ENCODE measurements around the gene SYK. TPM values are rescaled to one million over a fixed set of nuclear protein-coding genes. Genes with fewer than 3 reads are reported as not detected.

SYK gene
- total RNA-seq, 1 experiment from 2014 or later: 5.3 TPM

DNA sequence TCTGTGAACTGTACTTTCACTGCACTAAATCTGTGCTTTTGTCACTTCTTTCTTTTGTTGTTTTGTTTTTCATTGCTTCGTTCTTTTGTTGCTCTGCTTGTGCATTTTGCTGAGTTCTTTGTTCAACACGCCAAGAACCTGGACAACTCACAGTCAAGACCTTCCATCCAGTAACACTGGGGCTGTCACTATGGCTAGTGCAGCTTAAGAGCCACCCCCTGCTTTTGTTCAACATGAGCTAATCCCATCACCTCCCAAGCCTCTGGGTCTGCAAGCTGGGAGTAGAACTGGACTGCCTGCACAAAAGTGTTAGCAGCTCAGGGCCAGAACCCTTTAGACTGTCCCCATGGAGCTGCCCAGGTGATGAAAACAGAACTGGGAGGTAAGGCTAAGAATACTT is 143.7 kb downstream of the SYK start:
- Mint-ChIP-seq H3K27ac (ENCODE audit: unreplicated experiment) (no peak overlapping the region), H3K27me3 (ENCODE audit: insufficient read depth, unreplicated experiment) (no peaks in the 10 kb centered on the region), H3K9me3 (ENCODE audit: unreplicated experiment) (no peaks in the 10 kb centered on the region), H3K36me3 (ENCODE audit: insufficient read depth, unreplicated experiment) (no peaks in the 10 kb centered on the region), H3K4me1 (ENCODE audit: low read depth, unreplicated experiment) (peaks cover 7% of the 10 kb centered on the region), H3K4me3 (ENCODE audit: unreplicated experiment) (no peak overlapping the region)
- ChIA-PET CTCF (no interaction called here), POLR2A (no interaction called here)
- Histone ChIP-seq H3K4me3 (ENCODE audit: low read depth, low read length) (no peak overlapping the region), H3K36me3 (ENCODE audit: control insufficient read depth, insufficient read depth, low read length) (no peaks in the 10 kb centered on the region), H3K27me3 (replicated peaks; ENCODE audit: control insufficient read depth, insufficient read depth, low read length) (no peaks in the 10 kb centered on the region), H3K4me1 (no peaks in the 10 kb centered on the region), H3K9me3 (no peaks in the 10 kb centered on the region)
- TF ChIP-seq, protein P1, sequence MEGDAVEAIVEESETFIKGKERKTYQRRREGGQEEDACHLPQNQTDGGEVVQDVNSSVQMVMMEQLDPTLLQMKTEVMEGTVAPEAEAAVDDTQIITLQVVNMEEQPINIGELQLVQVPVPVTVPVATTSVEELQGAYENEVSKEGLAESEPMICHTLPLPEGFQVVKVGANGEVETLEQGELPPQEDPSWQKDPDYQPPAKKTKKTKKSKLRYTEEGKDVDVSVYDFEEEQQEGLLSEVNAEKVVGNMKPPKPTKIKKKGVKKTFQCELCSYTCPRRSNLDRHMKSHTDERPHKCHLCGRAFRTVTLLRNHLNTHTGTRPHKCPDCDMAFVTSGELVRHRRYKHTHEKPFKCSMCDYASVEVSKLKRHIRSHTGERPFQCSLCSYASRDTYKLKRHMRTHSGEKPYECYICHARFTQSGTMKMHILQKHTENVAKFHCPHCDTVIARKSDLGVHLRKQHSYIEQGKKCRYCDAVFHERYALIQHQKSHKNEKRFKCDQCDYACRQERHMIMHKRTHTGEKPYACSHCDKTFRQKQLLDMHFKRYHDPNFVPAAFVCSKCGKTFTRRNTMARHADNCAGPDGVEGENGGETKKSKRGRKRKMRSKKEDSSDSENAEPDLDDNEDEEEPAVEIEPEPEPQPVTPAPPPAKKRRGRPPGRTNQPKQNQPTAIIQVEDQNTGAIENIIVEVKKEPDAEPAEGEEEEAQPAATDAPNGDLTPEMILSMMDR (IDR thresholded peaks at IDR 0.05; ENCODE audit: insufficient read depth in 1 of 2, low read depth in 1 of 2, low read length in 1 of 2, severe bottlenecking in 1 of 2, unreplicated experiment in 1 of 2): no peak
- no peak for DNase-seq
- intact Hi-C loops (cut with micrococcal nuclease; ENCODE audit: unreplicated experiment): no loop called here
- BruUV-seq (replicated peaks): no TSS peak

- POLR2A ChIA-PET: no interaction called here
- CTCF ChIA-PET: no interaction called here
- Mint-ChIP-seq H3K4me1 (ENCODE audit: low read depth, unreplicated experiment) (peaks cover 7% of the 10 kb centered on the region), H3K36me3 (ENCODE audit: insufficient read depth, unreplicated experiment) (no peaks in the 10 kb centered on the region), H3K4me3 (ENCODE audit: unreplicated experiment) (no peak overlapping the region), H3K9me3 (ENCODE audit: unreplicated experiment) (no peaks in the 10 kb centered on the region), H3K27ac (ENCODE audit: unreplicated experiment) (no peak overlapping the region), H3K27me3 (ENCODE audit: insufficient read depth, unreplicated experiment) (no peaks in the 10 kb centered on the region)
- H3K27me3 ChIP-seq (replicated peaks; ENCODE audit: control insufficient read depth, insufficient read depth, low read length): no peaks in the 10 kb centered on the region
- BruUV-seq (replicated peaks): no TSS peak
- H3K4me1 ChIP-seq: no peaks in the 10 kb centered on the region
- H3K36me3 ChIP-seq (ENCODE audit: control insufficient read depth, insufficient read depth, low read length): no peaks in the 10 kb centered on the region
- TF ChIP-seq, protein P1 (IDR thresholded peaks at IDR 0.05; ENCODE audit: insufficient read depth in 1 of 2, low read depth in 1 of 2, low read length in 1 of 2, severe bottlenecking in 1 of 2, unreplicated experiment in 1 of 2): no peak
- intact Hi-C loops (cut with micrococcal nuclease; ENCODE audit: unreplicated experiment): no loop called here
- no peak overlapping the region for H3K4me3 ChIP-seq (ENCODE audit: low read depth, low read length)
- no peaks in the 10 kb centered on the region for H3K9me3 ChIP-seq
- DNase-seq: peak in 1 of 2 experiments; percentile 36
These were observed 145.4 kb downstream of the SYK start for GRCh38 chr9:90946982-90947381.

Other genes with a start within 250 kb of the SYK start
- 0.09 and 0.16 TPM in 2 replicates for gene DIRAS2, start 159.0 kb upstream of the SYK start, total RNA-seq (2022)

Measured in Caco-2 (cell line).